ENCODE results near the gene CNGA3.
"Not testable (repeated sequence)": the region's sequence is repeated elsewhere in the genome, so short reads cannot be mapped to it uniquely, and the experiment has no call there.

Gene CNGA3

GRCh38 chr2:98346311-98347236, at the start of gene CNGA3:
Gene CNGA3, plus strand, starts transcription at chr2:98346456. Its CDS starts 23,520 bp downstream, at chr2:98369976.
- DNase-seq: no peak

- DNase-seq: no peak
These were observed 48.2 kb upstream of the CNGA3 start for GRCh38 chr2:98297817-98298682.

- no peak for DNase-seq
These were observed 47.5 kb upstream of the CNGA3 start for GRCh38 chr2:98298683-98299164.

DNA sequence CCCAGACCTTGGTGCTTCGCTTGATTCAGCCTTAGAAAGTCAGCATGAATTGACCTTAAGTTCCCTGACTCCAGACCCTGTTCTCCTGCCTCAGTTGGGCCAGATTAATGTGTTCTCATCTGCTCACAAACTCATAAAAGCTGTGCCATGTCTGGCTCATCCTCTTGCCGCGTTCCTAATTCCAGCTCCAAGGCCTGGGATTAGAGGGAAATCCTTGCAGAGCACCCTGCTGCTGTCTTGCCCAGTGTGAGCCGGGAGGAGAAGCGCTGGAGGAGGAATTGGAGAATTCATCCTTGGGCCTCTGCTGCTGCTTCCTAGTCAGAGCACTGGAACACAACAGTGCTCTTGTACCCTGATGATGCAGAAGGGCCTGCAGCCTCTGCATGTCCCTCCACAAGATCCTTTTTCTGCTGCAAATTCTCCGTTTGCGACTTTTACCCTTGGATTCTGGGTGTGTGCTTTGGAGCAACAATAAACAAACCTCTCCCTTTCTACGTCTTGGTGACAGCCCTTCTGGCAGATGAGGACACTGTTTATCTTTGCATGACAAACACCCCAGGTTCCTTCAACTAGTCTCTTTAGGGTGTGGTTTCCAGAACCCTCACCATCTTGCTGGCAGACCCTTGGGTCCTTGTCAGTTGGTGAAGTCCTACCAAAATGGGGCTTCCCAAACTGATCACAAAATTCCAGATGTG, 46.9 kb upstream of the CNGA3 start:
- DNase-seq: no peak

DNA sequence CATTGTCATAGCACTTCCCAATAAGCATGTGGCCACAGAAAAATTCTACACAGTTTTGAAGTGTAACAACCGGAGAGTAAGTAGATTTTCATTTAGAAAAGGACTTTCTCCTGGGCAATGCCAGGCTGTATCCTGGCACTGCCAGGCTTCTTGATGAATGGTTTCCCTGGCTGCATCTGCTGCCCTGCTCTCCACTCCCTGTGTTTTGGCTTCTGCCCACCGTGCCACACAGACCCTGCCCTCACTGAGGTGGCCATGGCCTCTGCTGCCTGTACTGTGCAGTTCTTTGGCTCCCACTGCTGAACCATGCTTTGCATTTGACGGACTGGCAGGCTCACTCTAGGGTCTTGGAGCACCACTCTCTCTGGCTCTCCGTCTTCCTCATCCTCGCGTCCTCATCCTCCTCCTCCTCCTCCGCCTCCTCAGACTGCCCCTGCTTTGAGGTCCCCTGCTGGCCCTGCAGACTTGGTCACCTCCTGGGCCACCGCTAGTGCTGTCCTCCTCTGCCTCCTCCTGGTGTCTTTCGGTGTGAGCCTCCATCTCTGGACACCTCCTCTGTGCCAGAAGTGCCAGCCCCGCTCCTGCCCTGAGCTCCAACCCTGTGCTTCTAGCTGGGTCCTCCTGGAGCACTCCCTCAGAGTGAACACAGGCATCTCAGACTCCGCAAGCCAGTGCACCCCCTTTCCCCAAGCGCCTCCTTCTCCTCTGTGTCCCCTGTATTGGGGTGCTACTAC, 45.9 kb upstream of the CNGA3 start:
- no peak for DNase-seq

DNA sequence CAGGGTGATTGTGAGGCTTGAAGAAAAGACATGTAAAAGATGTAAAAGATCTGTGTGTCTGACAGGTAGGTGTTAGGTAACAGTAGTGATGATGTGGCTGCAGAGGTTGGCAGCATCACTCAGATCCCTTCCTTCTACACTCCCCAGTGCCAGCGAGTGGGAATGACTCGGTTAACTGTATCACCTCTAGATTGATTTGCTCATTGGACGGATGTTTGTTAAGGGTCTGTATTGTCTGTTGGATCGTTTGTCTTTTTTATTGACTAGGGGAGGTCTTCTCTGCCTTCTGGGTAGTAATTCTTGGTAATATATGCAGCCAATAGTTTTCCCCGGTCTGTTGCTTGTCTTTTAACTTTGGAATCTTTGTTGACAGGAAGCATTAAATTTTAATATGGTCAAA, 44.8 kb upstream of the CNGA3 start:
- DNase-seq: no peak

- DNase-seq: not testable (repeated sequence)
These were observed 39.0 kb upstream of the CNGA3 start for GRCh38 chr2:98307131-98307696.

- no peak for DNase-seq
These were observed 38.2 kb upstream of the CNGA3 start for GRCh38 chr2:98308068-98308467.

- DNase-seq: no peak
These were observed 37.7 kb upstream of the CNGA3 start for GRCh38 chr2:98308532-98308931.

DNA sequence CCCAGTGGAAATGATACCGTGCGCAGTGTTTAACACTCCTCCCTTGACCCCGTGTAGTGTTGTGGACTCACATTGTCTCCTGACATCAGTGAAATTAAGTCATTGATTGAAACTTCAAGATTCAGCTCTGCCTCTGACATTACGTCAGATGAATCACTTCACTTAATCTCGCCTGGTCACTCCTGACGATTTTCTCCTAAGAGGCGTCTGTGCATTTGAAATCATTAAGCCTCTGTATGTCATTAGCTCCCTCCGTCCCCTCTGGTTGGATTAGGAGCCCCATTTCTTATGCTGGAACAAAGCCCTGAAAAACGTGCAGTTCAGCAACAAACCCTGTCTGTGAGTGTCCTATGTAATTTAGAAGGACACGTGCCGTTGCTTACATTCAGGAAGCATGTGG, 36.7 kb upstream of the CNGA3 start:
- no peak for DNase-seq

GRCh38 chr2:98310010-98310409, 36.2 kb upstream of the CNGA3 start:
- DNase-seq: no peak

DNA sequence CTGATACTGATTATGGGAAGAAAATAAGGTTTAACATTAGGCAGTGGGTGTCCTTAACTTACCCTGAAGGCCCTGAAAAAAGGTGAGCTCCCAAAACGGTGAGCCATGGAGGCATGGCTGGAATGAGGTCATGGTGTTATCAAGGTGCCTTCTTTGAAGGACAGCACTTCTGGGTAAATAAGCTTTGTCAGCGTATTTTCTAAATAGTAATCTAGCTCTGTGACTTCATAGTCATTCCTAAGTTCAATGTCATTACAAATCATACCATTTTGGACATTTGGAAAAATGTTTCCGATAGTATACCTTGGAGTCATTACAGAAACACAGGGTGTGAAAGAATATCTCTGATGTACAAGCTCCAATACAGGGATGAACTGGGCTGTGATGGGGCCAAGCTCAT, 35.2 kb upstream of the CNGA3 start:
- no peak for DNase-seq

DNA sequence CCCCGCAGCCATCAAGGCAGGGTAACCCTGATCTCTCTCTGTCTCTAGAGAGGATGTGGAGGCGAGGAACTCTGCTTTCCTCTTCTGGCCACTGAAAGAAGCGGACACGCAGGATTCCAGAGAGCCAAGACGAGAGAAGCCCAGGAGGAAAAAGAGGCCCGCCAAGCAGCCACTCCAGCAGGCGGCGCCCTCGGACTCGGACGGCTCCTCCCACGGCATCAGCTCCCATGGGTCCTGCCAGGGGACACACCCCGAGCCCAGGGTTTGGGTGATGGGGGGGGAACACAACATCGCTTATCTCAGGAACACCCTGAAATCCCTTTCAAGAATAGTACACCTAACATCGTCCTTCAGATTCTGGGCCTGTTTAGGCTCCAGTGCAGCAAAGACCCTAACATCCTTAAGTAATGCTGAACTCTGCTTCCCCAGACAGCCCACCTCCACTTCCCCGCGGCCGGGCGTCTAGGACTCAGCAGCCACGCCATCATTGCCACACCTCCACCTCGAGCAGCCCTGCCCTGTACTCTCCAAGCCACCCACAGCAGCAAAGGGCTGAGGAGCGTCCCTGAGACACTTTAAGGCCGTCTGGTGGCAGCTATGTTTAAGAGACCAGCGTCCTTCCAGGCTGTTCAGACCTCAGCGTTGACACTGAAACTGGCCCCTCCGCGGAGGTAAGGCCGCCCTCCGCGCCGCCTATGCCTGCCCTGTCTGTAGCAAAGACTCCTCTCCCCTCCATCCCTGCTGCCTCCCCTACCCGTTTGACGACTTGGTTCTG, 34.3 kb upstream of the CNGA3 start:
- DNase-seq: no peak

DNA sequence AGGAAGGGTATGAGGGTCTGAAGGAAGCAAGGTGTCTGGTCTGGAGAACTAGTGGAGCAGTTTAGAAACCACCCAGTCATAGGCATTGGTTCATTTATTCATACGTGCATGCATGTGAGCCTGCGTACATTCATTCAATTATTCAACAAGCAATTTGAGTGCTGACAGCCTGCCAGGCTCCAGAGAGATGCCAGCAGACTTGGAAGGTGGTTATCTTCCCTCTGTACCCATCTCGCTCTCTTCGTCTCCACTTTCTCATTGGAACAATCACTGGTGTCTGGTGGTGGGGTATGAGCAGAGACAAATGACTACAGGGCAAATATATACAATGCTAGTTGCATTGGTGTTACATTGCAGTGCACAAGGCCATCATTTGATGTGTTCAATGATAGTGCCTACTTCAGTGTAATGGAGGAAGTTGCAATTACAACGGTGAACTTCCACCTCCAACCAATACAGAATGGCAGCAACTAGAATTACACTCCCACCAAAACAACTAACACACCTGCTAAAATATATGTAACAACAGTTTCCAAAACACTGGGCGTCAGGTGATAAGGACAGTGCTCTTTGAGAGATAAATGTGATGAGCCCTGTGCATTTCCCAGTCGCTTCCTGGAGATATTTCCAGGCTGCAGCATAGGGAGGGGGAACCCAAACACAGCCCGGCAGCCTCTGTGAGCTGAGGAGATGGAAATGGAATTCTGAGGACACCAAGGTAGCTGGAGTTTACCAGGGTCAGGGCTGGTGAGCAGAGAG, 32.6 kb upstream of the CNGA3 start:
- DNase-seq: no peak

DNA sequence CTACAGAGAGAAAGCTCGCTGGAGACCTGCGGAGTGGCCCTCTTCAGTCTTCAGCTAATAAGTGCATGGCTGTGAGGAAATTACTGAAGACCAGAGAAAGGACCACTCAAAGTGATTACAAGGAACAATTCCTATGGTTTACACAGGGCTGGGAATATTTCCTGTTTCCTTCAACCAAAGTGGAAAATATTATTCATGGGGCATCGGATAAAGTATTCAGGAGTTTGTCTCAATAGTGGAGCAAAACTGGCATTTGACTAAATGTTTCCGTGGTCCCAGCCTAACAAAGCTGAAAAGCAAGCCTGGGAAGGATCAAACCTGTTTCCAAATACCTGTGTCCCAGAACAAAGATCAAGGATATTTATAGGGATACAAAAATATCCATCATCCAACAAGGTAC, 32.0 kb upstream of the CNGA3 start:
- no peak for DNase-seq

DNA sequence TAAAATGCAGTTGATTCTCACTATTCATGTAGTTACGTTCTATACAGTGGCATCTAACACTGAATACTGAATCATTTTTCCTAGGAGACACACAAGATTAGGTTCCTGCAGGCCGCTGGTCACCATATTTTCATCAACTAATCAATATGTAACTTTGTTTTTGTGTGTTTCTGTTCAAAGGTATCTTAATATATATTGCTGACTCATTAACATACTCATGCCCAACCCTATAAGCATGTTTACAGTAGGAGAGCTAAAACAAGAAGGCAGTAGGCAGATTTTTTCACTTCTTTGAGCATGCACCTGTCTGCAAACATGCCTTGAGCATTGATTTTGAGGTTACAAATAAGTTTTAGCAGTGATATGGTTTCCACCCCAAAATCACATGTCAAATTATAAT, 30.3 kb upstream of the CNGA3 start:
- no peak for DNase-seq

DNA sequence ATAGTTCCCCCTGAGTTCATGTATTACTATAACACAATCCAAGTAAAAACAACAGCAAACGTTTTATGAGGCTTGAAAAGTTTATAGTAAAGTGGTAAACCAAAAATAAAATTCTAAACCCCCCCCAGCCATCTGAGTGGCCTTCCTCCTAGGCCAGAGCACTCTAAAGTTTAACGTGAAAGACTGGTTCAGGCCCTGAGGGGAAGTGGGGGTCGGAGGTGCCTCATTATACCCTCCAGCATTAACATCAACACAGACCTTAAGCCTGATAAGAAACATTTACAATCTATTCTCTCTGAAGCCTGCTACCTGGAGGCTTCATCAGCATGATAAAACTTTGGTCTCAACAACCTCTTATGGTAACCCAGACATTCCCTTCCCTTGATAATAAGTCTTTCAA, 29.0 kb upstream of the CNGA3 start:
- no peak for DNase-seq

DNA sequence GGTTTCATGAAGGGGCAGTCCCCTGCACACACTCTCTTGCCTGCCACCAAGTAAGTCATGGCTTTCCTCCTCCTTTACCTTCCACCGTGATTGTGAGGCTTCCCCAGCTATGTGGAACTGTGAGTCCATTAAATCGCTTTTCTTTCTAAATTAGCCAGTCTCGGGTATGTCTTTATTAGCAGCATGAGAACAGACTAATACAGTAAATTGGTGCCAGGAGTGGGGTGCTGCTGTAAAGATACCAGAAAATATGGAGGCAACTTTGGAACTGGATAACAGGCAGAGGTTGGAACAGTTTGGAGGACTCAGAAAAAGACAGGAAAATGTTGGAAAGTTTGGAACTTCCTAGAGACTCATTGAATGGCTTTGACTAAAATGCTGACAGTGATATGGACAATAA, 26.1 kb upstream of the CNGA3 start:
- not testable (repeated sequence) for DNase-seq

DNA sequence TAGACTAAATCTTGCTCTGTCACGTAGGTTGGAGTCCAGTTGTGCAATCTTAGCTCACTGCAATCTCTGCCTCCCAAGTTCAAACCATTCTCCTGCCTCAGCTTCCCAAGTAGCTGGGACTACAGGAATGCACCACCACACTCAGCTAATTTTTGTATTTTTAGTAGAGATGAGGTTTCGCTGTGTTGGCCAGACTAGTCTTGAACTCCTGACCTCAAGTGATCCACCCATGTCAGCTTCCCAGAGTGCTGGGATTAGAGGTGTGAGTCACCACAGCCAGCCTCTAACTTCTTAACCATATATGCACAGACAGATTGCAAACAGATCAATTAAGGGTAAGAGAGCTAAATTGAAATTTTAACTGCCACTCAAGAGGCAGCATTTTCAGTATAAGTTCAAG, 22.1 kb upstream of the CNGA3 start:
- no peak for DNase-seq

DNA sequence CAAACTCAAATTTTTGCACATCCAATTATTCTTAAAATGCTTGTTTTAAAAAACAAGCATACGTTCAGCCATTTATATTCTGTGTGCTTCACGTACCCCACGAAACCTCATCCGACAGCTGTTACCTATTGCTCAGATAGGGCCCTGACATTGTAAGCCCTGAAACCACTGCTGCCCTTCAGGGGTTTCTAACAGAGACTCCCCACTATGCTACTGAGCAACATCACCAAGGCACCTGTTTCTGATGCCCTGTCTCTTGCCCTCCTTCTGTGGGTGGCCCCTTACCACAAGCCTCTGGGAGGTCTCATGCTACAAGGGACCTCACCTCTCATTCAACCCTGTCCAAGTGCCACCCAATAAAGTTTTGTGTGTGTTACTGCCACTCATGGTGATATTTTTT, 18.5 kb upstream of the CNGA3 start:
- no peak for DNase-seq
